C1 segment of cervical spinal cord (tissue), 14 donors: ENCODE results near the gene APBB2.

ENCODE experiments used
- DNase-seq, 14 donors: peaks; one replicate each; lab custom pipeline; 2025; lab: John Stamatoyannopoulos, UW

APBB2 gene

GRCh38 chr4:40986375-40986774 lies 228.0 kb downstream of the APBB2 start:
- DNase-seq, result peak in 9 of 14 donors; percentile 7 to 51 (median 26)

- DNase-seq, result peak in 2 of 14 donors; percentile 8 to 27
Observed at GRCh38 chr4:40984051-40984450, 230.3 kb downstream of the APBB2 start.

- DNase-seq, result peak in 7 of 14 donors; percentile 5 to 39 (median 15)
Observed at GRCh38 chr4:40980318-40980883, 233.9 kb downstream of the APBB2 start.

DNA sequence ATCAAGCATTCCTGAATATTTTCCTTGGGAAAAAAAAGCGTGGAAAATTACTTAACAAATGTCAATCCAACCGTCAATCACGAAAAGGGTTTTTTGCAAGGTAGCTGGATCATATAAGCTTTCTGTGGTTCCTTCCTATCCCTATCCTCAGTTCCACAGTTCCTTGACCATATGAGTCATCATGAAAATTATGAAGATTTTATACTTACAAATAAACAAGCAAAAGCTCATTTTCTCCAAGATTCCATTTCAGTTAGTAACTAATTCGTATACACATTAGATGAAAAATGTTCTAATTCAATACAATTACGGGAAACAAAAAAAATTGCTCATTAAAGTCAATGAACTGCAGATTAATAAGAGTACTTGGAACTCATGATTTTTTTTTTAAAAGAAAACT lies 235.8 kb downstream of the APBB2 start:
- no peak for DNase-seq

- no peak for DNase-seq
Observed at GRCh38 chr4:40976343-40976742, 238.0 kb downstream of the APBB2 start.

DNA sequence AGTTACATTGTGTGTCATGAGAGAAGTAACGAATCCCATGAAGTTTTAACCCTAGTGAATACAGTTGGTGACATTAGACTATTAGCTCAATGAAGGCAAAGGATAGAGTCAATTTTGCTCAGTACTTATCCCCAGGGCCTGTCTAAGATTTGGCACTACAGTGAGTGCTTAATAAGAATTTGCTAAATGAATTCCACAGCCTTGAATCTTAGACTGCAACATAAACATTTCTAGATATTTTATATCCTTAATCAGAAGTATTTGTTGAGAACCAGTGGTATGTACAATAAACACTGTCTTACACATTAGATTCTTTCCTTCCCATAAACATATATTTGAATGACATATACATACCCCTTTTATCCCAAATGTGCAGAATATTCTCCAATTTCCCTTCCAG lies 241.6 kb downstream of the APBB2 start:
- DNase-seq, result no peak

GRCh38 chr4:40971338-40971737 lies 243.0 kb downstream of the APBB2 start:
- DNase-seq, result no peak

DNA sequence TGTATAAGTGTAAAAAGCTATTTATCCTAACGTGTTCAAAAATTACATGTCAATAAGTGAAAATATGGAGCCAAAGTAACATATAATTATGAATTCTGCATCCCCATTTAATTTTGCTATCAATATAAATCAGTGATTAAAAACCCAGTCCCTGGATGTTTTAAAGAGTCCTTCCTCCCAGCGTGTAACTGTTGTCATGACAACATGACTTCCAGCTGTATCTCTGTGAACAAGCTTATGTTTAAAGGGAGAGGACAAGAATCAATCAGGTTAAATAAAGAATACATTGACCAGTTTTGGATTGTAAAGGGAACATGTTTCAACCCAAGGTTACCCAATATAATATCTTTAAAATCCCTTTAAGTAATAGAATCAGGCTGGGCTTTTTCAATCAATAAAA lies 244.8 kb downstream of the APBB2 start:
- DNase-seq, result no peak

DNA sequence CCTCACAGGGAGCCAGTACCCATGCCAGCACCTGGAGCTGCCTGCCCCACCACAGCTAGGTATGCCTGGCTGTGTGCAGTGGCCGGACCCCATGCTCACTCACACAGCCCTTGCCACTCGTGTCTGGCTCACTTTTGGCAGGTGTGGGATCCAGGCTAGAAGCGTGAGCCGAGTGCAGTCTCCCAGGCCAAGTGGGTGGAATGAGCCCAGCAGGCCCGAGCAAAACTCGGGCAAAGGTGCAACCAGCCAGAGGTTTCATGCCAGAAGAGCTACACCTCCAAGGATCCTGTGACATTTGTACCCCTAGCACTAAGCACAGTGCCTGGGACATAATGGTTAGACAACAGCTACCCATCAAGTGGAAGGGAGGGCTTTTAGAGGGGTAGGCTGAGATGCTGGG lies 246.8 kb downstream of the APBB2 start:
- DNase-seq, result no peak

GRCh38 chr4:40966091-40966490 lies 248.3 kb downstream of the APBB2 start:
- no peak for DNase-seq

- no peak for DNase-seq
Observed at GRCh38 chr4:40963897-40964478, 250.4 kb downstream of the APBB2 start.

GRCh38 chr4:40962551-40963180 lies 251.7 kb downstream of the APBB2 start:
- no peak for DNase-seq

GRCh38 chr4:40960941-40961340 lies 253.4 kb downstream of the APBB2 start:
- no peak for DNase-seq

DNA sequence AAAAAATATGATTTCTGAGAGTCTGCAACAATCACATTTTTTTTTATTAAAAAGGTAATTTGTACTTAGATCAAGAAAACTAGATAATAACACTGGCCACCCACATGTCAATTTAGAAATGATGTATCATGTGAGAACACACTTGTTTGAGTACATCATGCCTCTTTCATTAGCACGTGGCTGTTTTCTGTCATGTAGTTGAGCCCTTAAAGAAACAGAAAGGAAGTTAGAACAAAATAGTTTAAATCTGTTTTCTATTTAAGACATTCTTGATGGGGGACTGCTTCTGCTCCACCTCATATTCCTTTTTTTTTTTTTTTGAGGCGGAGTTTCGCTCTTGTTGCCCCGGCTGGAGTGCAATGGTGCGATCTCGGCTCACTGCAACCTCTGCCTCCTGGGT lies 257.1 kb downstream of the APBB2 start:
- DNase-seq, result no peak

DNA sequence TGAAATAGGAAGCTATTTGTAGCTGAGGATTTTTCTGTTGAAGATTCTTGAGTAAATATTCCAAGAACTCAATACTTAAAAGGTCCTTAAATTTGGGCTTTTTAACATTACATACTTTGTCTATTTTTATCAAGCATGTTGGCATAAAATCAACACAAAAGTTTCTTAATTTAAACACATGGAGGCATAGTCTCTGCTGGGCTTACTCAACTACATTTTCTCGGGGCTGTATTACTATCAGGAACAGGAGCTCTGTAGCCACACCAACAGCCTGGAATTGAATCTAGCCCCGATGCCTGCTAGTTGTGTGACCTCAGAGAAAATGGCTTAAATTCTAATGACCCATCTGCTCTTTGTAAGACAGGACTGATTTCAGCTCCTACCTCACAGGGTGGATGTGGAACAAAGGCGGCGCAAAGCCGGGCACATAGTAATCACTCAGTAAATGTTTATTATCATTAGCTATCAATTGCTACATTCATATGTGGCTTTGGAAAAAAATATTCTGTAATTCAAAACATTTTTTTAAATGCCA lies 257.6 kb downstream of the APBB2 start:
- DNase-seq, result no peak

DNA sequence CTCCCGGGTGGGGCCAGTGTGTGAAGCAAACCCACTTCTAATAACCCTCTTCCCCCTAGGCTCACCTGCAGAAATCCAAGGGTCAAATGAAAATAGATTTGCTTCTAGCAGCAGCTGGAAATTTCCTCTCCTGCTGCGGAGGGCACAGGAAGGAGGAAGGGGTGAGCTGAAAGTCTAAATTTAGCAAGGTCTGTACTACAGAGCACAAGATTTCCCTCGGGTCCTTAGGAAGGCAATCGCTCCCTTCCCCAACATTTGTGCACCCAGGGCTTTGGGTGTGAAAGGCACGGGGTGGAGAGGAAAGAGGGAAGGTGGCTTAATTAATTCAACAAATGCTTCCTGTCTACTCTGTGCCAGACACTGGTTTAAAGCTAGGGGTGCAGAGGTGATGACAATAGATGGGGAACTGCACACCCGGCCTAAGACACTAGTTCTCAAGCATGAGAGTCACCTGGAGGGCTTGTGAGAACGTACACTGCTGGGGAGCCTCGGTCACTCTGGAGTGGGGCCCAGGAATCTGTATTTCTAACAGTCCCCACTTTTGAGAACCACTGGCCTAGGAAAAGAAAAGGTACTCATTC lies 260.2 kb downstream of the APBB2 start:
- DNase-seq, result no peak

DNA sequence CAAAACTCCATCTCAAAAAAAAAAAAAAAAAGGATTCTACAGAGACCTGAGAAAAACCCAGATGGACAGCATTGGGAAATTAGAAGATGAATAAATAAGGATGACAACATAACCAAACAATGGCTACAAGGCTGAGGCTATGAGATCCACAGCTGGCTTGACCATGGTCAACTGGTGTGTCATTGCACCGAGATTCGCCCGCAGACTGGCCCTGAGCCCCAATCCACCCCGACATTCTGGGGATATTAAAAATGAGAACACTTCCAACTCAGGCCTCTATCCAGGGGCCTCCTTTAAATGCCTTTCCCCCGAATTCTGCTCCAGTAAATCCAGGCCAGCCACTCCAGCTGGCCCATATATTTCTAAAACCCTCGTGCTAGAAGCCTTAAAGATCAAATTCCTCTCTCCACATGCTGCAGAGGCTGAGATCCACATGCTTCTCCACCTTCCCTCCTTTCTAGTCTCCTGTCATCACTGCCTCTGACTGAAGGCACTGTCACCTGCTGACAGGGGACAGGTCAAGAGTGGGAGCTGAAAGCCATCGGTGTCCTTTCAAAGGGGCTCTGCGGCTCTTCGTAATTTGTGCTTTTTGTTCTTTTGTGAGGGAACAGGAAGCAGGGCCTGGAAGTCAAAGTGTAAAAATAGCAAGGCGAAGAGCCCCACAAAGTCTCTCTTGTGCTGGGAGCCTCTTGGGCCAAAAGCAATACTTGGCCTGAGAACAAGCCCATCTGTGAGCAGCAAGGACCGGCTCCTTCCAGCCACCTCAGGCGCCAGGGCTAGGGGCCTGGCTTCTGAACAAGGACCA lies 260.9 kb downstream of the APBB2 start:
- peak in 7 of 14 donors; percentile 8 to 59 (median 25) for DNase-seq

- DNase-seq, result no peak
Observed at GRCh38 chr4:40952672-40953071, 261.7 kb downstream of the APBB2 start.

- DNase-seq, result no peak
Observed at GRCh38 chr4:40952217-40952616, 262.1 kb downstream of the APBB2 start.

- no peak for DNase-seq
Observed at GRCh38 chr4:40951026-40951425, 263.3 kb downstream of the APBB2 start.

GRCh38 chr4:40949358-40950100 lies 264.8 kb downstream of the APBB2 start:
- DNase-seq, result no peak
